ENCODE results near the gene HBP1. TPM values are rescaled to one million over a fixed set of nuclear protein-coding genes. Genes with fewer than 3 reads are reported as not detected.

Gene HBP1
- total and polyA plus RNA-seq, 2 experiments from 2014 or later = 36.0 to 52.8 TPM

GRCh38 chr7:107224374-107225223, 55.8 kb downstream of the HBP1 start:
- no peaks in the 10 kb centered on the region for H3K27me3 ChIP-seq (ENCODE audit: insufficient read depth)
- no peaks in the 10 kb centered on the region for H3K36me3 Mint-ChIP-seq (ENCODE audit: low read depth)

GRCh38 chr7:107228291-107228690, 59.5 kb downstream of the HBP1 start:
- Mint-ChIP-seq H3K27me3 (ENCODE audit: insufficient read depth, low read depth, poor library complexity) (no peaks in the 10 kb centered on the region), H3K36me3 (ENCODE audit: low read depth) (no peaks in the 10 kb centered on the region; the same call in 2 of the 3 replicates), H3K4me3 (no peak overlapping the region), H3K9me3 (no peaks in the 10 kb centered on the region), H3K4me1 (peaks cover 12% of the 10 kb centered on the region; the same call in 2 of the 3 replicates), H3K27ac (no peak overlapping the region)
- DNase-seq (ENCODE audit: low spot score) (no peak), ATAC-seq (no peak)
- Histone ChIP-seq H3K27me3 (ENCODE audit: insufficient read depth) (no peaks in the 10 kb centered on the region), H3K79me2 (replicated peaks; ENCODE audit: insufficient read depth) (no peaks in the 10 kb centered on the region), H3F3A (replicated peaks; ENCODE audit: low read depth) (no peaks in the 10 kb centered on the region), H3K9me2 (ENCODE audit: insufficient read depth) (no peaks in the 10 kb centered on the region), H4K20me1 (replicated peaks; ENCODE audit: insufficient read depth) (no peaks in the 10 kb centered on the region), H3K27ac (ENCODE audit: low read depth) (no peak overlapping the region), H3K4me3 (no peak overlapping the region), H3K4me1 (ENCODE audit: insufficient read depth) (no peaks in the 10 kb centered on the region), H3K4me2 (no peak overlapping the region), H2AFZ (no peak overlapping the region), H3K36me3 (ENCODE audit: insufficient read depth) (no peaks in the 10 kb centered on the region)
- TF ChIP-seq EZH2 (IDR thresholded peaks at IDR 0.05; ENCODE audit: low read depth, unreplicated experiment) (no peak), ETS1 (IDR thresholded peaks at IDR 0.05) (no peak), NANOG (IDR thresholded peaks at IDR 0.05; ENCODE audit: borderline replicate concordance) (no peak), REST (IDR thresholded peaks at IDR 0.05; ENCODE audit: unreplicated experiment) (no peak), ZNF331 (CRISPR knock-in tag; IDR thresholded peaks at IDR 0.05; ENCODE audit: low read depth) (no peak), JUNB (IDR thresholded peaks at IDR 0.05; ENCODE audit: unreplicated experiment) (no peak), CREB1 (CRISPR knock-in tag; IDR thresholded peaks at IDR 0.05; ENCODE audit: low read depth) (no peak), ZNF114 (CRISPR knock-in tag; IDR thresholded peaks at IDR 0.05) (no peak), EZH2phosphoT487 (IDR thresholded peaks at IDR 0.05; ENCODE audit: unreplicated experiment) (no peak), STAT1 (IDR thresholded peaks at IDR 0.05; ENCODE audit: unreplicated experiment) (no peak), POLR2AphosphoS5 (IDR thresholded peaks at IDR 0.05; ENCODE audit: low read depth) (no peak), CTCF (conservative IDR thresholded peaks at IDR 0.05; ENCODE audit: low read depth in 2 of 2) (no peak)

More at GRCh38 chr7:107224374-107225223, 55.8 kb downstream of the HBP1 start:
- Histone ChIP-seq H3K4me1 (ENCODE audit: insufficient read depth) (no peaks in the 10 kb centered on the region), H3F3A (replicated peaks; ENCODE audit: low read depth) (no peaks in the 10 kb centered on the region), H3K79me2 (replicated peaks; ENCODE audit: insufficient read depth) (no peaks in the 10 kb centered on the region), H3K9me2 (ENCODE audit: insufficient read depth) (no peaks in the 10 kb centered on the region), H4K20me1 (replicated peaks; ENCODE audit: insufficient read depth) (no peaks in the 10 kb centered on the region), H3K27ac (ENCODE audit: low read depth) (no peak overlapping the region), H3K4me3 (no peak overlapping the region), H2AFZ (no peak overlapping the region), H3K4me2 (no peak overlapping the region), H3K36me3 (ENCODE audit: insufficient read depth) (no peaks in the 10 kb centered on the region)
- Mint-ChIP-seq H3K27me3 (ENCODE audit: insufficient read depth, low read depth, poor library complexity) (no peaks in the 10 kb centered on the region), H3K4me1 (peaks cover 3% of the 10 kb centered on the region), H3K27ac (no peak overlapping the region), H3K9me3 (no peaks in the 10 kb centered on the region), H3K4me3 (no peak overlapping the region)
- no peak for ATAC-seq
- TF ChIP-seq ZNF114 (CRISPR knock-in tag; IDR thresholded peaks at IDR 0.05) = no peak
- no peak for DNase-seq (ENCODE audit: low spot score)
